Osteocyte (in vitro differentiated cells): ENCODE data around the gene RBMX. TPM values are rescaled to one million over a fixed set of nuclear protein-coding genes. Genes with fewer than 3 reads are reported as not detected.

Experiments
- DNase-seq: peaks from one replicate; pipeline ENCODE4 v3.0.0; 2021; ENCODE audit warnings: mixed read lengths; ENCODE audit not compliant: unreplicated experiment; ENCODE audit errors: extremely low spot score
- H3K27ac Mint-ChIP-seq: one replicate; pipeline ENCODE4 v1.8.0; 2021; ENCODE audit warnings: mild to moderate bottlenecking, mixed read lengths; ENCODE audit not compliant: unreplicated experiment
- H3K27me3 Mint-ChIP-seq: one replicate; pipeline ENCODE4 v1.8.0; 2021; ENCODE audit warnings: mixed read lengths; ENCODE audit not compliant: unreplicated experiment
- H3K36me3 Mint-ChIP-seq: one replicate; pipeline ENCODE4 v1.8.0; 2021; ENCODE audit warnings: mixed read lengths; ENCODE audit not compliant: unreplicated experiment
- H3K4me1 Mint-ChIP-seq: one replicate; pipeline ENCODE4 v1.8.0; 2021; ENCODE audit warnings: mixed read lengths; ENCODE audit not compliant: unreplicated experiment
- H3K4me3 Mint-ChIP-seq: one replicate; pipeline ENCODE4 v1.8.0; 2021; ENCODE audit warnings: mild to moderate bottlenecking, moderate library complexity, mixed read lengths; ENCODE audit not compliant: unreplicated experiment
- H3K9me3 Mint-ChIP-seq: one replicate; pipeline ENCODE4 v1.8.0; 2021; ENCODE audit warnings: mixed read lengths; ENCODE audit not compliant: unreplicated experiment
- CTCF ChIP-seq: fragments of 200-600 bp; sonication (generic); IDR thresholded peaks from 2 replicates; pipeline ENCODE4 v1.5.0; 2021; ENCODE audit warnings: antibody characterized with exemption, mild to moderate bottlenecking, moderate library complexity
- total RNA-seq: library from RNA; stranded (reverse); gene quantifications from 2 replicates; pipeline ENCODE4 v1.2.1, GENCODE V29; 2021

The RBMX gene
- total RNA-seq, 1 donor from 2014 or later, result 181 TPM

GRCh38 chrX:136847874-136848273, 32.7 kb downstream of the RBMX start:
- H3K27ac Mint-ChIP-seq, result no peak overlapping the region
- H3K9me3 Mint-ChIP-seq, result peaks cover 7% of the 10 kb centered on the region

GRCh38 chrX:136839196-136839595, 41.3 kb downstream of the RBMX start:
- H3K9me3 Mint-ChIP-seq, result peaks cover 4% of the 10 kb centered on the region
- no peak overlapping the region for H3K27ac Mint-ChIP-seq
- no peak for TF ChIP-seq CTCF
- H3K36me3 Mint-ChIP-seq, result peaks cover 7% of the 10 kb centered on the region
- no peaks in the 10 kb centered on the region for H3K4me1 Mint-ChIP-seq
- no peaks in the 10 kb centered on the region for H3K27me3 Mint-ChIP-seq
- no peak for DNase-seq
- no peak overlapping the region for H3K4me3 Mint-ChIP-seq

More at GRCh38 chrX:136847874-136848273, 32.7 kb downstream of the RBMX start:
- H3K4me1 Mint-ChIP-seq, result no peaks in the 10 kb centered on the region
- DNase-seq, result no peak
- TF ChIP-seq CTCF, result no peak
- peaks cover 24% of the 10 kb centered on the region for H3K36me3 Mint-ChIP-seq
- H3K27me3 Mint-ChIP-seq, result no peaks in the 10 kb centered on the region
- no peak overlapping the region for H3K4me3 Mint-ChIP-seq

GRCh38 chrX:136835761-136836160, 44.8 kb downstream of the RBMX start:
- Mint-ChIP-seq H3K4me1 (no peaks in the 10 kb centered on the region), H3K27me3 (no peaks in the 10 kb centered on the region), H3K9me3 (peaks cover 4% of the 10 kb centered on the region), H3K27ac (no peak overlapping the region), H3K4me3 (no peak overlapping the region), H3K36me3 (peaks cover 7% of the 10 kb centered on the region)
- no peak for DNase-seq
- no peak for TF ChIP-seq CTCF

GRCh38 chrX:136829413-136829812, 51.1 kb downstream of the RBMX start:
- H3K9me3 Mint-ChIP-seq, result peaks cover 19% of the 10 kb centered on the region
- H3K4me1 Mint-ChIP-seq, result no peaks in the 10 kb centered on the region
- no peak overlapping the region for H3K27ac Mint-ChIP-seq
- H3K36me3 Mint-ChIP-seq, result peaks cover 4% of the 10 kb centered on the region
- no peaks in the 10 kb centered on the region for H3K27me3 Mint-ChIP-seq
- no peak for TF ChIP-seq CTCF
- H3K4me3 Mint-ChIP-seq, result no peak overlapping the region
- DNase-seq, result no peak

GRCh38 chrX:136828830-136829229, 51.7 kb downstream of the RBMX start:
- no peak overlapping the region for H3K27ac Mint-ChIP-seq

More at GRCh38 chrX:136828830-136829229, 51.7 kb downstream of the RBMX start:
- Mint-ChIP-seq H3K4me3 (no peak overlapping the region), H3K27me3 (no peaks in the 10 kb centered on the region), H3K4me1 (no peaks in the 10 kb centered on the region), H3K36me3 (peaks cover 4% of the 10 kb centered on the region), H3K9me3 (peaks cover 19% of the 10 kb centered on the region)
- TF ChIP-seq CTCF, result no peak
- DNase-seq, result no peak
